Brain pericyte (primary cell): Measurements from ENCODE around the gene SMC2.
A peak's percentile ranks its signal among the peaks of the same experiment; 100 is the strongest.

Experiments
- DNase-seq: peaks from one replicate; pipeline ENCODE4 v3.0.0-alpha.2; 2012; ENCODE audit warnings: low read depth, low spot score

Gene SMC2

GRCh38 chr9:104093647-104094533 lies at the start of gene SMC2:
Gene SMC2 (plus strand): TSS chr9:104094309. CDS start chr9:104095385, 1,076 bp downstream.
- peak; percentile 73 for DNase-seq

GRCh38 chr9:104068546-104068945 lies 25.6 kb upstream of the SMC2 start:
- no peak for DNase-seq

GRCh38 chr9:104069288-104069687 lies 24.8 kb upstream of the SMC2 start:
- DNase-seq, result peak; percentile 53

GRCh38 chr9:104071589-104071988 lies 22.5 kb upstream of the SMC2 start:
- no peak for DNase-seq

GRCh38 chr9:104073098-104073769 lies 20.9 kb upstream of the SMC2 start:
- DNase-seq, result no peak

- DNase-seq, result no peak
Measured at GRCh38 chr9:104073770-104074133, 20.4 kb upstream of the SMC2 start.

GRCh38 chr9:104074876-104075275 lies 19.2 kb upstream of the SMC2 start:
- no peak for DNase-seq

- no peak for DNase-seq
Measured at GRCh38 chr9:104075801-104076753, 18.0 kb upstream of the SMC2 start.

- no peak for DNase-seq
Measured at GRCh38 chr9:104078596-104078995, 15.5 kb upstream of the SMC2 start.

GRCh38 chr9:104080983-104081382 lies 13.1 kb upstream of the SMC2 start:
- DNase-seq, result no peak

GRCh38 chr9:104082168-104082567 lies 11.9 kb upstream of the SMC2 start:
- no peak for DNase-seq

GRCh38 chr9:104085525-104085924 lies 8.6 kb upstream of the SMC2 start:
- DNase-seq, result no peak

GRCh38 chr9:104087894-104088293 lies 6.2 kb upstream of the SMC2 start:
- DNase-seq, result no peak

GRCh38 chr9:104088416-104088815 lies 5.7 kb upstream of the SMC2 start:
- no peak for DNase-seq

GRCh38 chr9:104090578-104090977 lies 3.5 kb upstream of the SMC2 start:
- no peak for DNase-seq

GRCh38 chr9:104091116-104091515 lies 3.0 kb upstream of the SMC2 start:
- DNase-seq, result no peak

- no peak for DNase-seq
Measured at GRCh38 chr9:104091708-104092107, 2.4 kb upstream of the SMC2 start.

- DNase-seq, result no peak
Measured at GRCh38 chr9:104092192-104092591, 1.9 kb upstream of the SMC2 start.

- no peak for DNase-seq
Measured at GRCh38 chr9:104092875-104093600, 1.1 kb upstream of the SMC2 start.

- DNase-seq, result no peak
Measured at GRCh38 chr9:104094534-104095015, 466 bp downstream of the SMC2 start.

- no peak for DNase-seq
Measured at GRCh38 chr9:104099630-104100029, 5.5 kb downstream of the SMC2 start.
